KOPT-K1 (cell line): ENCODE results near the gene TPRN.

ENCODE experiments used
- H3K27ac ChIP-seq: fragments of 200-600 bp; sonication (generic); 2 replicates; pipeline ENCODE4 v1.5.1; 2016; ENCODE audit warnings: antibody characterized with exemption, mild to moderate bottlenecking, low read depth, low read length; ENCODE audit not compliant: poor library complexity, severe bottlenecking
- H3K36me3 ChIP-seq: fragments of 200-600 bp; sonication (generic); 2 replicates; pipeline ENCODE4 v1.5.1; 2017; ENCODE audit warnings: antibody characterized with exemption, mild to moderate bottlenecking, low read length, moderate library complexity; ENCODE audit not compliant: insufficient read depth
- H3K9me3 ChIP-seq: fragments of 200-600 bp; sonication (generic); 2 replicates; pipeline ENCODE4 v1.5.1; 2017; ENCODE audit warnings: antibody characterized with exemption, low read length, mild to moderate bottlenecking; ENCODE audit not compliant: insufficient read depth, poor library complexity, severe bottlenecking

The TPRN gene

GRCh38 chr9:137172901-137173795, 27.4 kb downstream of the TPRN start:
- Histone ChIP-seq H3K27ac (no peak overlapping the region), H3K36me3 (peaks cover 4% of the 10 kb centered on the region; the same call in 1 of the 2 replicates), H3K9me3 (no peaks in the 10 kb centered on the region)

GRCh38 chr9:137171149-137171900, 29.2 kb downstream of the TPRN start:
- Histone ChIP-seq H3K36me3 (no peaks in the 10 kb centered on the region), H3K27ac (no peak overlapping the region), H3K9me3 (no peaks in the 10 kb centered on the region)

- Histone ChIP-seq H3K36me3 (no peaks in the 10 kb centered on the region), H3K9me3 (no peaks in the 10 kb centered on the region), H3K27ac (no peak overlapping the region)
Observed at GRCh38 chr9:137170486-137171148, 29.9 kb downstream of the TPRN start.

GRCh38 chr9:137169896-137170358, 30.6 kb downstream of the TPRN start, which contains the start of gene LRRC26:
TSS of gene LRRC26 (minus strand) at chr9:137170051. CDS start at chr9:137169943, 108 bp downstream.
- Histone ChIP-seq H3K9me3 (no peaks in the 10 kb centered on the region), H3K36me3 (no peaks in the 10 kb centered on the region), H3K27ac (no peak within 1 kb of the TSS)

- Histone ChIP-seq H3K36me3 (no peaks in the 10 kb centered on the region), H3K9me3 (no peaks in the 10 kb centered on the region), H3K27ac (no peak overlapping the region)
Observed at GRCh38 chr9:137168904-137169856, 31.4 kb downstream of the TPRN start.

- no peak overlapping the region for H3K27ac ChIP-seq
- no peaks in the 10 kb centered on the region for H3K36me3 ChIP-seq
- no peaks in the 10 kb centered on the region for H3K9me3 ChIP-seq
Observed at GRCh38 chr9:137168573-137168903, 32.0 kb downstream of the TPRN start.

- H3K27ac ChIP-seq, result no peak overlapping the region
- no peaks in the 10 kb centered on the region for H3K9me3 ChIP-seq
- no peaks in the 10 kb centered on the region for H3K36me3 ChIP-seq
Observed at GRCh38 chr9:137167747-137168572, 32.6 kb downstream of the TPRN start.

GRCh38 chr9:137167277-137167746, 33.2 kb downstream of the TPRN start:
- Histone ChIP-seq H3K36me3 (no peaks in the 10 kb centered on the region), H3K9me3 (no peaks in the 10 kb centered on the region), H3K27ac (no peak overlapping the region)

GRCh38 chr9:137166380-137167229, 33.9 kb downstream of the TPRN start:
- H3K27ac ChIP-seq, result no peak overlapping the region
- no peaks in the 10 kb centered on the region for H3K36me3 ChIP-seq
- no peaks in the 10 kb centered on the region for H3K9me3 ChIP-seq

- Histone ChIP-seq H3K9me3 (no peaks in the 10 kb centered on the region), H3K27ac (no peak overlapping the region), H3K36me3 (no peaks in the 10 kb centered on the region)
Observed at GRCh38 chr9:137165250-137165836, 35.2 kb downstream of the TPRN start.

- Histone ChIP-seq H3K36me3 (no peaks in the 10 kb centered on the region), H3K27ac (no peak overlapping the region), H3K9me3 (no peaks in the 10 kb centered on the region)
Observed at GRCh38 chr9:137164370-137165249, 35.9 kb downstream of the TPRN start.

- H3K9me3 ChIP-seq, result no peaks in the 10 kb centered on the region
- H3K27ac ChIP-seq, result no peak overlapping the region
- H3K36me3 ChIP-seq, result no peaks in the 10 kb centered on the region
Observed at GRCh38 chr9:137163805-137164204, 36.7 kb downstream of the TPRN start.
